ENCODE data around the gene LYPLA2. TPM values are rescaled to one million over a fixed set of nuclear protein-coding genes. Genes with fewer than 3 reads are reported as not detected.
A peak's percentile ranks its signal among the peaks of the same experiment; 100 is the strongest.

The LYPLA2 gene
- total and polyA plus RNA-seq, 12 donors: 22.0 to 54.5 (median 27.0) TPM

DNA sequence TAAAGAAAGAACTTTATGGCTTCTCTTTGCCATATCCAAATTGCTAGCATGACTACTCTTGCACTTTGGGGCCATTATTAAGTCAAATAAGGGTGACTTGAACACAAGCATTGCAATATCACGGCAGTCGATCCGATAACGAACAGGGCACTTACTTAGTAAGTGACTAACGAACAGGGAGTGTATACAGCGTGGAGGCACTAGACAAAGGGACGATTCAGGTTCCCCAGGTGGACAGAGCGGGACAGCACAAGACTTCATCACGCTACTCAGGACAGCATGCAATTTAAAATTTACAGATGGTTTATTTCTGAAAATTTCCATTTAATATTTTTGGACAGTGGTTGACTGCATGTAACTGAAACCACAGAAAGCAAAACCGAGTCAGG lies 18.1 kb upstream of the LYPLA2 start:
- no peak for ATAC-seq
- intact Hi-C loops (cut with DNase I): loop anchor here in 7 of 10 donors (1.0 to 10.0 kb wide), 5 partner anchors 92 to 252 kb away; partner anchors contain the start of gene FUCA1 (in 5 of the 7)
- no peak overlapping the region for H3K4me3 ChIP-seq
- no peaks in the 10 kb centered on the region for H3K27me3 ChIP-seq
- H3K9me3 ChIP-seq: no peaks in the 10 kb centered on the region
- H3K4me1 ChIP-seq: peaks cover 0 to 59% (median 19%) of the 10 kb centered on the region in 9 donors
- DNase-seq: no peak
- TF ChIP-seq CTCF (IDR thresholded peaks at IDR 0.05): no peak
- no peak overlapping the region for H3K27ac ChIP-seq
- 82 to 85% methylated on average over 10 of the region's 10 CpGs for WGBS, 2 donors
- peaks cover 0 to 31% (median 9%) of the 10 kb centered on the region in 9 donors for H3K36me3 ChIP-seq

GRCh38 chr1:23774174-23774880 lies 16.6 kb upstream of the LYPLA2 start:
- ATAC-seq (no peak), DNase-seq (no peak)
- 74 to 81% methylated on average over 6 of the region's 6 CpGs for WGBS, 2 donors
- Histone ChIP-seq H3K4me3 (no peak overlapping the region), H3K4me1 (peaks cover 5 to 52% (median 21%) of the 10 kb centered on the region in 9 donors), H3K27me3 (no peaks in the 10 kb centered on the region), H3K9me3 (no peaks in the 10 kb centered on the region), H3K27ac (no peak overlapping the region), H3K36me3 (peaks cover 0 to 22% (median 9%) of the 10 kb centered on the region in 9 donors)
- no peak for TF ChIP-seq CTCF (IDR thresholded peaks at IDR 0.05)
- intact Hi-C loops (cut with DNase I): loop anchor here in 6 of 10 donors (5.0 to 10.0 kb wide), 4 partner anchors 90 to 250 kb away; partner anchors contain the start of gene FUCA1 (in 5 of the 6)

DNA sequence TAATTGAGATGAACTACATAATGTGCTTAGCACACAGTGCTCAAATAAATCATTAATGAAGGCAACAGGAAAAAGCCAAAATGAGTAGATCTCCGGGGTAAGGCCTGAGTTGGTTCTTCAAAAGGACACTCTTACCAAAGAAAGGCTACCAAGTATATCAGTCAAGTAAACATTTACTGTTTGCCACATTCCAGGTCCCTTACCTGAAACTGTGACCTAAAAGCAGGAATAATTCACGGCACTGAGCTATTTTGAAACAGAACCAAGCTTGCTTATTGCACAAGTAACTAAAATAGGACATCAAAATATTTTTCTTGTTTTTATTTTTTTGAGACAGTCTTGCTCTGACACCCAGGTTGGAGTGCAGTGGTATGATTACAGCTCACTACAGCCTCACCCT lies 14.7 kb upstream of the LYPLA2 start:
- 86 to 88% methylated on average over 2 of the region's 2 CpGs for WGBS, 2 donors
- Histone ChIP-seq H3K4me3 (no peak overlapping the region), H3K9me3 (no peaks in the 10 kb centered on the region), H3K27ac (no peak overlapping the region), H3K27me3 (no peaks in the 10 kb centered on the region), H3K36me3 (peaks cover 0 to 26% (median 0%) of the 10 kb centered on the region in 9 donors), H3K4me1 (peaks cover 9 to 59% (median 29%) of the 10 kb centered on the region in 9 donors)
- intact Hi-C loops (cut with DNase I): loop anchor here in 5 of 10 donors (2.0 to 10.0 kb wide), 4 partner anchors 89 to 249 kb away; partner anchors contain the start of gene FUCA1 (in 4 of the 5)
- ATAC-seq (no peak), DNase-seq (no peak)
- TF ChIP-seq CTCF (IDR thresholded peaks at IDR 0.05): no peak

- peak within 1 kb of the TSS; percentile 74 to 100 (median 91) for H3K4me3 ChIP-seq
- TF ChIP-seq CTCF (IDR thresholded peaks at IDR 0.05): no peak
- WGBS, 2 donors: 0% methylated on average over 66 to 86 of the region's 91 CpGs
- DNase-seq (peak; percentile 78 to 81), ATAC-seq (peak; percentile 86 to 94 (median 92))
- no peaks in the 10 kb centered on the region for H3K27me3 ChIP-seq
- peaks cover 9 to 45% (median 29%) of the 10 kb centered on the region in 9 donors for H3K4me1 ChIP-seq
- peak within 1 kb of the TSS; percentile 44 to 94 (median 90) for H3K27ac ChIP-seq
- H3K9me3 ChIP-seq: no peaks in the 10 kb centered on the region
- H3K36me3 ChIP-seq: peaks cover 0 to 37% (median 8%) of the 10 kb centered on the region in 9 donors
- intact Hi-C loops (cut with DNase I): loop anchor here in 5 of 10 donors (2.0 to 10.0 kb wide), 4 partner anchors 87 to 247 kb away; partner anchors contain the start of gene FUCA1 (in 4 of the 5)
Observed at GRCh38 chr1:23777979-23778814, 12.7 kb upstream of the LYPLA2 start, which contains the start of gene PITHD1. Gene PITHD1 (plus strand): TSS chr1:23778418. CDS start chr1:23778516, 98 bp downstream.
